Measurements from ENCODE around the gene EXTL2. TPM values are rescaled to one million over a fixed set of nuclear protein-coding genes. Genes with fewer than 3 reads are reported as not detected.

Gene EXTL2
- total and polyA plus RNA-seq, 9 of the 15 experiments (the other 6 are each of a cell fraction or from before 2014, with no cell fraction given) = 8.5 to 40.7 (median 26.0) TPM

- TF ChIP-seq ZBTB40 (IDR thresholded peaks at IDR 0.05) = no peak
- no peak for TF ChIP-seq ZBTB40 (CRISPR knock-in tag; IDR thresholded peaks at IDR 0.05)
- TF ChIP-seq ZNF518B (CRISPR knock-in tag; IDR thresholded peaks at IDR 0.05) = no peak
- peak; percentile 31; the same call in 1 of the 2 replicates for TF ChIP-seq CREM (IDR thresholded peaks at IDR 0.05; ENCODE audit: low read depth)
- peak; percentile 26 for TF ChIP-seq NFYB (IDR thresholded peaks at IDR 0.05; ENCODE audit: extremely low read depth, insufficient read length)
- TF ChIP-seq CREB3L1 (IDR thresholded peaks at IDR 0.05; ENCODE audit: borderline replicate concordance, low read depth) = peak; percentile 60; the same call in 1 of the 2 replicates
- TF ChIP-seq ZNF232 (CRISPR knock-in tag; IDR thresholded peaks at IDR 0.05) = no peak
- TF ChIP-seq PRPF4 (IDR thresholded peaks at IDR 0.05; ENCODE audit: insufficient read depth, low read depth, low read length, poor library complexity, severe bottlenecking) = no peak
- TF ChIP-seq ZBTB33 (CRISPR knock-in tag; IDR thresholded peaks at IDR 0.05) = no peak
- TF ChIP-seq SIN3A (IDR thresholded peaks at IDR 0.05; ENCODE audit: borderline replicate concordance in 2 of 2, control insufficient read depth in 1 of 2, low read depth in 2 of 2, low read length in 2 of 2) = peak; percentile 3 to 12; a peak in 1 of 4 replicates
Measured at GRCh38 chr1:100896481-100896982, 1.9 kb upstream of the EXTL2 start (continued).
